ENCODE measurements around the gene WHRN.

GRCh38 chr9:114526807-114527206 lies 21.5 kb upstream of the WHRN start:
- TF ChIP-seq EP300 (IDR thresholded peaks at IDR 0.05), result no peak
- TF ChIP-seq, protein P1, sequence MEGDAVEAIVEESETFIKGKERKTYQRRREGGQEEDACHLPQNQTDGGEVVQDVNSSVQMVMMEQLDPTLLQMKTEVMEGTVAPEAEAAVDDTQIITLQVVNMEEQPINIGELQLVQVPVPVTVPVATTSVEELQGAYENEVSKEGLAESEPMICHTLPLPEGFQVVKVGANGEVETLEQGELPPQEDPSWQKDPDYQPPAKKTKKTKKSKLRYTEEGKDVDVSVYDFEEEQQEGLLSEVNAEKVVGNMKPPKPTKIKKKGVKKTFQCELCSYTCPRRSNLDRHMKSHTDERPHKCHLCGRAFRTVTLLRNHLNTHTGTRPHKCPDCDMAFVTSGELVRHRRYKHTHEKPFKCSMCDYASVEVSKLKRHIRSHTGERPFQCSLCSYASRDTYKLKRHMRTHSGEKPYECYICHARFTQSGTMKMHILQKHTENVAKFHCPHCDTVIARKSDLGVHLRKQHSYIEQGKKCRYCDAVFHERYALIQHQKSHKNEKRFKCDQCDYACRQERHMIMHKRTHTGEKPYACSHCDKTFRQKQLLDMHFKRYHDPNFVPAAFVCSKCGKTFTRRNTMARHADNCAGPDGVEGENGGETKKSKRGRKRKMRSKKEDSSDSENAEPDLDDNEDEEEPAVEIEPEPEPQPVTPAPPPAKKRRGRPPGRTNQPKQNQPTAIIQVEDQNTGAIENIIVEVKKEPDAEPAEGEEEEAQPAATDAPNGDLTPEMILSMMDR (IDR thresholded peaks at IDR 0.05), result no peak
- no peak for TF ChIP-seq POLR2A (IDR thresholded peaks at IDR 0.05)

Data from gastroesophageal sphincter (tissue), 3 donors.